HG03196 (cell line): Measurements from ENCODE around the gene PDXP.

Experiments used
- ATAC-seq: cut with Tn5 transposase; IDR thresholded peaks from one replicate; pipeline ENCODE4 v1.9.1; 2021; ENCODE audit not compliant: unreplicated experiment

PDXP gene

DNA sequence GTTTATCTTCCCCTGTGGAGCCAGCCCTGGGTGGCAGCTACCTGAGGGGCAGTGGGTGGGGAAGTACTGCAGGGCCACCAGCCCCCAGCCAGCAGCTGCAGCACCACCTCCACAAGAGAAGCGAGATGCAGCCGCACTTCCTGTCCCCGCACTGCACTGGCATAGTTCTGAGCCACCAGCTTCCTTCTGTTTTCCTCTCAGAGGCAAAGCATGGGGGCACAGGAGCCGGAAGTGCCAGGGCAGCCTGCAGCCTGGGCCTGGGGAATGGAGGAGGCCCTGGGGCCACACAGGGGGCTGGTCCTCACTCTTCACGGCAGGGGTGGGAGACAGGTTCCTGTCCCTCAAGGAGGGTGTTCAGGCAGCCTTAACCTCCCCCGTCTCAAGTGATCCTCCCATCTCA, 31.0 kb upstream of the PDXP start:
- ATAC-seq: no peak

DNA sequence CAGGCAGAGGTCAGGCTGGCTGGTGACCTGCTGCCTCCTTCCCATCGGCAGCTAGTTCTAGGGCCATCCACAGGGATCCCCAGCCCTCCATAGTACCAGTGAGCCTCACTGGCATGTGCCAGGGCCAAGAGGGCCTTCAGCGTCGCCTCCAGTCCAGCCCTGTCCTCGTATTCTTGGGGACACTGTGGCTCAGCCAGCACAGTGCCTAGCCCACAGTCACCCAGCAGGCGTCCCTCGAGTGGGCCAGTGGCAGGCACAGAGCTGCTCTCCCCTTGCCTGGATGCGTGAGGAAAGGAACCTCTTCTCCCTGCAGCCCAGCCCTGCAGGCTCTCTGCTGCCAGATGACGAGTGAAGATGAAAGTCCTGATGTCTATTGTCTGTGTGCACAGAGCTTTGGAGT, 29.7 kb upstream of the PDXP start:
- ATAC-seq: no peak

DNA sequence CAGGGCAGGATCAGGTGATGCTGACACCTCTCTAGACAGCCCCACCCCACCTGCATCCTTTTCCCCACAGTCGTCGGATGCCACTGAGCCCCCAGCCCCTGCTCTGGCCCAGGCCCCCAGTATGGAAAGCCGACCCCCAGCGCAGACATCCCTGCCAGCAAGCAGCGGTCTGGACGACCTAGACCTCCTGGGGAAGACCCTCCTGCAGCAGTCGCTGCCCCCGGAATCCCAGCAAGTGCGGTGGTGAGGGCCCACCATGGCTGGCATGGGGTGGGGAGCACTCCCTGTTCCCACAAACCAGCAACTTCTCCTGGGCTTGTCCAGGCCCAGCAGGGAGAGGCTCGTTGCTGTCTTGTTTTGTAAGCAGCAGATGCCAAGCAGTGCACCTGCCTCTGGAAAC, 28.6 kb upstream of the PDXP start:
- ATAC-seq: no peak

DNA sequence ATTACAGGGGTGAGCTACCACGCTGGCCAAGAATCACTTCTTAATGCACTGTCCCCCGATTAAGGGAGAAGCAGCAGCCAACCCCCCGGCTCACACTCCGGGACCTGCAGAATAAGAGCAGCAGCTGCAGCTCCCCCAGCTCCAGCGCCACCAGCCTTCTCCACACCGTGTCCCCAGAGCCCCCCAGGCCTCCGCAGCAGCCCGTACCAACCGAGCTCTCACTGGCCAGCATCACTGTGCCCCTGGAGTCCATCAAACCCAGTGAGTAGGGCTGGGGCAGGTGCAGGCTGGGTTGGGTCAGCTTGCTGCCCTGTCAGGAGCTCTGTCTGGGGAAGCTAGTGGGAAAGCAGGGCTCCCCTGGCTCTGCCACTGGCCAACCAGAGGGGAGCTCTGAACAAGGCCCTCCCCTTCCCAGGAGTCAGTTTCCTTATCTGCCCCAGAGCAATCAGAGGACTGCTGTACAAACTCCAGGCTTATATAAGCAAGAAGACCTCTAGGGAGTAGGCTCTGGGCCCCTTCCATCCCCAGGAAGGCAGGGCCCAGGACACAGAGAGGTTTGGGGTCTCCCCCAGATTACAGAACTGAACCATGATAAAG, 27.6 kb upstream of the PDXP start:
- no peak for ATAC-seq

DNA sequence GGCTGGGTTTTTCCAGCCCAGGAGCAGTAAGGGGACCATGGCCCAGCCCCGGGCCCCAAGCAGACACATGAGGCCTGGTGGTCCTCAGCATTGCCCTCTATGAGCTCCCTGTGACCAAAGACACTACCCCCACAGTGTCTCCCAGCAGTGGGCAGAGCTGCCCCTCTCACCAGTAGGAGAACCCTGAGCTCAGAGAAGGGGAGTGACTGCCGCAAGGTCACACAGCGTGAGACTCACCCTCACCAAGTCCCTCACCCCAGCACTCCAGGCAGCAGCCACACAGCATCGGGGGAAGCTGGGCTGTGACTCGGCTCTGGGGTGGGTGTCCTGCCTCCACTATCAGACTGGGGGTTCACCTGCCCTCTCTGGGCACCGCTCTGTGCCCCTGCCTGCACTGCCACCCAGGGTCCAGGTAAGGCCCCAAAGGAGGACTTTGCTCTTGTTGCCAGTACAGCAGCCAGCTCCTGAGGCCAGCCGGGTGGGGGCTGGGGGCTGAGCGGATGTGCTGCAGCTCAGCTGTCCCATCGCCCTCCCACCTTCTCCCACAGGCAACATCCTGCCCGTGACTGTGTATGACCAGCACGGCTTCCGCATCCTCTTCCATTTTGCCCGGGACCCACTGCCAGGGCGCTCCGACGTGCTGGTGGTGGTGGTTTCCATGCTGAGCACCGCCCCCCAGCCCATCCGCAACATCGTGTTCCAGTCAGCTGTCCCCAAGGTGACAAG, 26.9 kb upstream of the PDXP start:
- ATAC-seq: no peak

DNA sequence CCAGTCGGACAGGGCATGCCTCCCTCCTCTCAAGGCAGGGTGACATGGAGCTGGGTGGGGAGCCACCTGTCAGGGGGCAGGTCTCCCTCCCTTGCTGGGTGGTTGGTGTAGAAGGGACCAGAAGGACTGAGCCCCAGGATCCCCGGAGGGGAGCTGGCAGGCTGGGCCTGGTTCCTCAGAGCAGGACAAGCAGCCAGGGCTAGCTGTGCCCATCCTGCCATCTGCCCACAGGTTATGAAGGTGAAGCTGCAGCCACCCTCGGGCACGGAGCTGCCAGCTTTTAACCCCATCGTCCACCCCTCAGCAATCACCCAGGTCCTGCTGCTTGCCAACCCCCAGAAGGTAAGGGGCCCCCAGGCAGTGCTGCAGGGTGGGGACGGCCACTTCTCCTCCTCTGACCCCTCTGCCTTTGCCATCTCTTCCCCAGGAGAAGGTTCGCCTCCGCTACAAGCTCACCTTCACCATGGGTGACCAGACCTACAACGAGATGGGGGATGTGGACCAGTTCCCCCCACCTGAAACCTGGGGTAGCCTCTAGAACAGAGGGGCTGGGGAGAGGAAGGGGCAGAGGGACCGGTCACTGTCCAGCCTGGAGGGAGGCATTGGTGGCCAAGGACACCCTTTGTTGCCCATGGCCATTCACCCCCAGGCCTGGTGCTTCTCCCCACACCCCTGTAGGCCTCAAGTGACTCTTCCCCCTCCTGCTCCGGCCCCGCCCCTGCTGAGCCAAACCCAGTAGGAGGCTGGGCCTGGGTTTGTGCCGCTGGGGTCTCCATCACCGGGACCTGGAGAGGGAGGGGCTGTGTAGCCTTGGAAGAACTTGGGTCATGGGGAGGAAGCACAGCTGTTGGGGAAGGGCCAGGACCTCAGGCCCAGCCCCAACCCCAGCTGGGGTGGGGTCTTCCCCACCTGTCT, 26.1 kb upstream of the PDXP start:
- ATAC-seq: no peak

DNA sequence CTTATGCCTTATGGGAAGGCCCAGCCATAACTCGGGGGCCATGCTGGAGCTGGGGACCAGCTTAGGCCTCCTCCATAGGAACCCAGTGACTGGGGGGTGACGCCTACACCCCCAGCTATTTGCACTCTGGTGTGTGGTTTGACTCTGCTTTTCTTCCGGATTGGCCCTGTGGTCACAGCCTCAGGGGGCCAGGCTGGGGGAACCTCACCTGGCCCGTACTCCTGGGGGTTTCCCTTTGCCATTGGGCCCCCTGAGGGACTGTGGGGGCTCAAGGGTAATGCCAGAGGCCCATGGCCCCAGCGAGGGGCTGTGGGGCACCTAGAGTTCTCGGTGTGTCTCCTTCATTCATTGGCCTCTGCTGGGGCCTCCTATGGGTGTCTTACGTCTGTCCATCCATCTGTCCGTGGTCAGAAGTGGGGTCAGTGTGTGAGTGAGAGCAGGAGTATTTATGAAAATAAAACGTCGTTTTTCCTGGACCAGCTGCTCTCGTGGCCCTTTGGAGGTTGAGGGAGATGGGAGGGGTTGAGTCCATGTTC, 25.4 kb upstream of the PDXP start:
- ATAC-seq: peak; percentile 48

DNA sequence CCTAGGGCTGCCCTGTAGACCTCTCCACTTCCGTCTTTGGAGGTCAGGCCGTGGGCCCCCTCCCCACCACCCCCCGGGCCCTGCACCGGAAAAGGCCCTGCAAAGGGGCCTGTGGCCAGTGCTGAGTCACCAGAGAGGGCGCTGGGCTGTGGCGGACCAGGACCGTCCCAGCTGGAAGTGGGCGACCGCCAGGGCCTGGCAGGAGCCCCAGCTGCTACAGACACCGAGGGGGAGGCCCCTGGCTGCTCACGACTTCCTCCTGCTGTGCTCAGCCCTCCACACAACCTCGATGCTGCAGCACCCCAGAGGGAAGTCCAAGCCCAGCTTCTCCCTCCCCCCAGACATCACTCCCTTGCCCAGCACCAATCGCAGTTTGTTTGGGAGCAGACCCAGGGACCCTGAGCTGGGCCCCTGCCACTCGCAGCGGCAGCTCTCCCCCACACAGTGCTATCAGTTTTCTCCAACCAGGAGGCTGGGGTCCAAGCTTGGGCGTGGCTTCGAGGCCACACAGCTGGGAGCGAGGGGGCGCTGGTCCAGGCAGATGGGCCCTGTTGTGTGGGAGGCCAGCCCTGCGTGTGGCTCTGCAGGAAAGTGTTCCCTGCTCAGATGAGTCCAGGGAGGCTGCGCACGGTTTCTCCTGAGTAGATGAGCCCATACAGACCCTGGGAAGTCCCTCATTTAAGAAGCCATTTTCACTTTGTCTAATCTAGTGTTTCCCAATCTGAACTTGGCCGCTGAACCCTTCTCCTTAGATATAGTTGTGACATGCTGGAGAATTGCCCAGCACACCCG, 24.7 kb upstream of the PDXP start:
- ATAC-seq: peak; percentile 53

DNA sequence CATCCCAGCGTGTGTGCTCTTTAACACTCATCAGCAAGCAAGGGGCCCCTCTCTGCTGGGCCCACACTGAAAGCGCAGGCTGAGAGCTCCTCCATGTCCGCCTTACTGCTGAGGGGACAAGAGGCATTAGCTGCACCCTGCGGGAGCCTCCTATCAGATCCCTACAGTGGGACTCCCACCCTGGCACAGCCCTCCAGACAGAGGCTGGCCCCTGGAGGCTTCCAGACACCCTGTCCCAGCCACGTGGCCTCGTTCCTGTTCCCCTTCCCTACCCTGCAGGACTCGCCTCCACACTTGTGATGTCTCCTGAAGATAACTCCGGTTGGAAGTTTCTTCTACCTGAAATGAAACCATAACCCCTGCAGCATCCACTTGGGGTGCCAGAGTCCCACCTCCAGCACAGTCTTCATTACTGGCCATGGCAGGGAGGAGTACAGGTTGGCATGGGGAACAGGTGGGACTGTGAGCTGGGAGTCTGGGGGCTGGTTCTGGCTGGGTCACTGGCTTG, 24.1 kb upstream of the PDXP start:
- ATAC-seq: no peak

DNA sequence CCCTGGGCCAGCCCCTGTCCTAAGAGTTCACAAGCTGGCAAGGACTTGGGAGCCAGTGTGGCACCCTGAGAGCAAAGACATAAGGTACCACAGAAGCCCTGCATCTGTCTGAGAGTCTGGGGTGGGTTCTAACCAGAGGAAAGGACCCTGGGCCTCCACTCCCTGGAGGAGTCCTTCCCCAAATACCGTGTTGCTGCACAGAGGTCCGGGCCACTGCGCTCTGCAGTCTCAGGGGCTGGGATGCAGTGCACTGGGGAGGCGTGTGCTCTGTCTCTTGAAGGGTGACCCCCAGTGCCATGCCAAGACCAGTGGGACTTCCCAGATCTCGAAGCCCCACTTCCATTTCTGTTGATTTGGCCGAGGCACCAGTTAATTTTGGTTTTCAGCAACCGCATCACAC, 23.4 kb upstream of the PDXP start:
- ATAC-seq: no peak

DNA sequence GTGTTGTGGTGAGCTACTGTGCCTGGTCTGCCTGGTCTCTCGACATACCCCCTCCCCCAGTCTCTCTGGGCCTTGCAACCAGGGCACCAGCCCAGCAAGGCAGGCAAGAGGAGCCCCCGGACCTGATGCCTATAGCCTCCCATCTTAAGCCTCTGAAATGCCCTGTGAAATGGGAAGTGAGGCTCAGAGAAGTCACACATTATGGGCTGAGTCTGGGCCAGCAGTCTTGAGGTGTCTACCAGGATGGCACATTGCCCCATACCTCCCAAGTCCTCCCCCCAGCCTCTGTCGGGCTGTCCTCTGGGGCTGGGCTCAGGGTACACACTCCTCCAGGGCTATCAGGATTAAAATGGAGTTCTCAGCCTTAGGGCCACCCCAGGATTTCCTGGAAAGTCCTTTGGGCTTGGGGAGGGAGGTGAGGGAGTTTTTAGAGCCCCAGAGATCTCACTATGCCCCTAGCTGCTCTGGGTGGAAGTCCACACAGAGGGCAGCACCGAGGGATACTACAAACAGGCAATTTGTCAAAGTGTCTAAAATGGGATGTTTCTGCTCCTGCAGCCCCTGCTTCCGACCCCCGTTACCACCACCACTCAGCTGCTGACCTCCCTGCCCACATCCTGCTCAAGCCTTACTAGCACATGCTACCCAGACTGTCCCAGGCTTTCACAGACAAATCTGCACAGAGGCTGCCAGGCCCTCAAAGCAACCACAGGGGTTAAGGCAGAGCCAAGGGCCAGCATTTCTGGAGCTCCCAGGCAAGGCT, 22.2 kb upstream of the PDXP start:
- ATAC-seq: no peak

DNA sequence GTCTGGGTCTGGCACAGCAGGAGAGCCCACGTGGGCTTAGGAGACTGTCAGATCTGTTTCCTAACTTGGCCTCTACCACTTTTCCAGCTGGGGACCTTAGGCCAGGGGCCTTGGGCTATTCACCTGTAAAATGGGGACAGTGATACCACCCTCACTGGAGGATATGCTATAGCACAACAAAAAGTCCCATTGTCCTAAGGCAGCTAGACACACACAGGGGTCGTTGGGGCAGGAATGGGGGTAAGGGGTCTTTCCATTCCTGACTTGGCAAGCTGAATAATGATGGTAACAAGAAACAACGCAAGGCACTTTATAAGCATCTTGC, 21.6 kb upstream of the PDXP start:
- no peak for ATAC-seq

DNA sequence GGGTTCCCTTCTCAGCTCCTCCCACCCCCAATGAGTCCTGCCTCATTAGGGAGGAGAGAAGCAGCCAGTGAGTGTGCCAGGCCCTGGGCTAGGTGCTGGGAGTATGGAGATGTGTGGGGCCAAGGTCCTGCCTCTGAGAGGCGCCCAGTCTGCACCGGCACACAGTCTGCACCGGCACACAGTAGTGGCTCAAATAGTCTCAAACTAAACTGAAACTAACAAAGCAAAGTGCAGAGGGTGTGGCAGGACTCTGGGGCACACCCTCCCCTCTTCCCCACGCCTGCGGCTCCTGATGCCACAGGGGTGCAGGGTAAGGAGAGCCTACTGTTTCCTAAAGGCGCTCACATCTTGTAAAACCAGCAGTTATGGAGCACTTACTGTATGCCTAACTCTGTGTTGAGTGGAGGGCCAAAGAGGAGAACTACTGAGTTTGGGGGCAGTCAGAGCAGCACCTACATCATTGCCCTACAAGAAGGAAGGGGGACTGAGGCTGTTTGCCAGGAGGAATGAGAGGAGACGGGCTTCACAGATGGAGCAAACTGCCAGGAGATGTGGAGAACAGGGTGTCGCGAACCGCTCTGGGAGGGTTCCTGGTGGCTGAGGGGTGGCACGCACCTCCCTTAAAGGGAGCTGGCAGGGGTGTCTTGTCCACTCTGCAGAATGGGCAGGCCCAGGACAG, 20.0 kb upstream of the PDXP start:
- ATAC-seq: no peak

DNA sequence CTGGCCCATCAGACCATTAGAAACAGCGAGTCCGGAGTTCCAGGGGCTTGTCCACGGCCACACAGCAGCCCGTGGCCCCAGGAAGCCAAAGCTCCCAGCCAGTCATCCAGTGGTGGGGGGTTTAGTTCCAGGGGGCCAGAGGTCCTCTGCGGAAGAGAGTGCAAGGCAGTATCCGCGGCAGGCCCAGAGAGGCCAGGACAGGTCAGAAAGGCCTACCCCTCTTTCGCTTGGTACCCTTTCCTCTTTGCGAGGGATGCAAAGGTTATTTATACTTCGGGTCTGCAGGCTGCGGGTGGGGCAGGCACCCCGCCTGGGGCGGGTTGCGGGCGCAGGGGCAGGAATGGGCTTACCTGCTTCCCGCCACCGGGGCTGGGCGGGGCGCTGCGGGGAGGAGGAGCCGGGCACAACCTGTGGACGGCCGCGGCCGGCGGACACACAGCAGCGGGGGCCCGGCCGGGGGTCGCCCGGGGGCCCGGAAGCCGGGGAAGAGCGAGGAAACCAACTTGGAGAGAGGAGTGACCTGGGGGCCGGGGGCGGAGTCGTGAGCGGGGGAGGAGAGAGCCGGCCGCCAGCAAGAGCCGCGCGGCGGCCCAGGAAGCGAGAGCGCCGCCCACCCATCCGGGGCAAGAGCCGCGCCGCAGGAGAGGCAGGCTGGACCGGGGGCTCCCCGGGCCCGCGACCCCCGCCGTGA, 19.3 kb upstream of the PDXP start, which contains the start of gene SH3BP1:
Gene SH3BP1 (plus strand): TSS at position 600 of the 691 bp plus-strand sequence. CDS start 119 bp downstream, outside the sequence.
- no peak for ATAC-seq

DNA sequence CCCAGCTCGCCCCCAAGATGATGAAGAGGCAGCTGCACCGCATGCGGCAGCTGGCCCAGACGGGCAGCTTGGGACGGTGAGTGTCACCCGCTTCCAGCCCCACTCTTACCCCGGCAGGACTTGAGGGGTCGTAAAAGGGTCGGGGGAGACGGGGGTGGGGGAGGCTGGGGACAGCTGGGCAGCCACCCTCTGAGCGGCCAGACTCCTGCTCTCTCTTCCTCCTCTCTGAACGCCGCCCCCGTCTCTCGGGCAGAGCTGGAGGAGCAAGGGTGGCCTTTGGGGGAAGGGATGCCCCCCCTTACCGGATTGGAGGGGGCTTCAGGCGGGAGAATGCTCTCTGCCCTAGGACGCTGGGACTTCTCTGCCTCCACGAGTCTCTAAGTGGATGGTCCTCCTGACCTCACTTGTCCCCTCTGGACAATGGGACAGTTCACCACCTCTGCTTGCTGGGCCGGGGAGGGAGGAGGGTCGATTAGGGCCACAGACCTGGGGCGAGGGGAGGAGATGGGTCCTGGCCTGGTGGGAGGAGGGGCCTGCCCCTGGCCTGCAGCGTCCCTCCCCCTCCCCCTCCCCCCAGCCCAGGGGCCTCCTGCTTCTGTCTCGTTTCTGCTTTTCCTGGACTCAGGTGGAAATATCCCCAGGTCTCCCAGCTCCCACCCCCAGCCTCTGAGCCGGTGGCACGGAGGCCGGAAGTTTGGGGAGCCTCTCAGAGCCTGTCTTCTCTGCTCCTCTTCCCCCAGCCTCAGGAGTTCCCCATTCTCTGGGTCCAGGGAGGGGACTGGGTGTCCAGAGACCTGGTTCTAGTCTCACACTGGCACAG, 18.5 kb upstream of the PDXP start:
- no peak for ATAC-seq

DNA sequence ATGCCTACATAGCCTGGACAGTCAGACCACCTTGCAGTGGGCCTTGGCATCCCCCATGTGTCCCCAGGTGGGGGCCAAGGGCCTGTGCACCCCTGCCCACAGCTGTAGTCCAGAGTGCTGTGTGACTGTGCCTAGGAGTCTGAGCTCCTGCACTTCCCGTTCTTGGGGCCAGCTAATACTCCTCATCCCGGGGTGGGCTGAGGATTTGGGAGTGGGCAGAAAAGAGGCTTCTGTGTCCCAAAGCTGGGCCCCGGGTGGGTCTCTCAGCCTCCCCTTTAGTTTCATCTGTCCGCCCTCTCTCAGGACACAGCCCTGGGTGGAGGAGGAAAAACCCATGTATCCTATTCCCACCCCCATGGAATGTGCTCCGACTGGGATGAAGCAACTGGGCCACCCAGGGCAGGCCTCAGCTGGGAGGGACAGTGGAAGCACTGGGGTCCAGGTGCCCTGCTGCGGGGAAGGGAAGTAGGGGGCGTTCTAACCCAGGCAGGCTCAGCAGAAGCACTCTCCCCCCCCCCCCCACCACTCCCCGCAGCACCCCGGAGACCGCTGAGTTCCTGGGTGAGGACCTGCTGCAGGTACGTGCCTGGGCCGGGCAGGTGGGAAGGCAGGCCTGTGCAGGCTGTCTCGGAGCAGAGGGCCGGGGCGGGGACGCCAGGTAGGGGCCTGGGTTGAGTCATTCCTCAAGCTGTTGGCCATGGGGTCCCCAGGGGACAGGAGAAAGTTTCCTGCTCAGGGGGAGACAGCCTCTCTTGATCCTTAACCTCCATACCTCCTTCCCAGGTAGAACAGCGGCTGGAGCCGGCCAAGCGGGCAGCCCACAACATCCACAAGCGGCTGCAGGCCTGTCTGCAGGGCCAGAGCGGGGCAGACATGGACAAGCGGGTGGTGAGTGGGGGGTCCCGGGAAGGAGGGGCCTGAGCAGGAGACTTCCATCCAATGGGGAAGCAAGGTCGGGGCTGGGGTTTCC, 17.6 kb upstream of the PDXP start:
- ATAC-seq: no peak

DNA sequence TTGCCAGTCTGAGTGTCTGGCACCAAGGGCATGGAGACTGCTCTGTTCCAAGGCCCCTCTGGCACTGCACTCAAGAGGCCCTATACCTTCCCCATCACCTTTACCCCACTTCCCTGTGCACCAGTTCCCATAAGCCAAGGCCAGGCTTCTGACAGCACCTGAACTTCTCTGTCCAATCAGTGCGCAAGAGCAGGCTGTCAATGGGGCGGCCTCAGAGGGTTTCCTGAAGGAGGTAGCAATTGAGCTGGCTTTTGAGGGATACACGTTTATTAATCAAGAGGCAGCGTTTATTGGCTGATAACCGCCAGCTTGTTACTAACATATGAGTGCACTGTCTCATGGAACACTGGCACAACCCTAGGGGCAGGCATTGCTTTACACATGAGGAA, 17.0 kb upstream of the PDXP start:
- ATAC-seq: no peak
